Activated T-cell treated with anti-CD3 and anti-CD28 coated beads, Interleukin-2, amount 50 U/mL, for 72 hours (primary cell): Measurements from ENCODE around the gene TCTN3. TPM values are rescaled to one million over a fixed set of nuclear protein-coding genes. Genes with fewer than 3 reads are reported as not detected.
"Not testable (repeated sequence)": the region's sequence is repeated elsewhere in the genome, so short reads cannot be mapped to it uniquely, and the experiment has no call there.

Experiments used
- ATAC-seq, 2 donors: fragments of 150-1000 bp; cut with Tn5 transposase; replicated peaks in 1 of 2; 2 replicates each; pipeline ENCODE4 v1.10.0; 2021; ENCODE audit warnings: moderate library complexity in 2 of 2, mild to moderate bottlenecking in 1 of 2
- DNase-seq, 2 donors: peaks; one replicate each; pipeline ENCODE4 v3.0.0; 2021 to 2022; ENCODE audit warnings: mixed read lengths in 1 of 2
- H3K27ac Mint-ChIP-seq: one replicate; pipeline ENCODE4 v1.8.0; 2022; ENCODE audit warnings: mild to moderate bottlenecking, moderate library complexity, mixed read lengths
- H3K27me3 Mint-ChIP-seq: one replicate; pipeline ENCODE4 v1.8.0; 2022; ENCODE audit warnings: low read depth, mixed read lengths
- H3K36me3 Mint-ChIP-seq, 2 donors: one replicate each; pipeline ENCODE4 v1.8.0; 2022; ENCODE audit warnings: mixed read lengths in 2 of 2, mild to moderate bottlenecking in 1 of 2; ENCODE audit not compliant: insufficient read depth in 2 of 2
- H3K4me1 Mint-ChIP-seq: one replicate; pipeline ENCODE4 v1.8.0; 2022; ENCODE audit warnings: low read depth, mixed read lengths
- H3K4me3 Mint-ChIP-seq, 2 donors: one replicate each; pipeline ENCODE4 v1.8.0; 2022; ENCODE audit warnings: mild to moderate bottlenecking in 2 of 2, mixed read lengths in 2 of 2, moderate library complexity in 2 of 2
- H3K9me3 Mint-ChIP-seq, 2 donors: one replicate each; pipeline ENCODE4 v1.8.0; 2022; ENCODE audit warnings: mixed read lengths in 2 of 2
- total RNA-seq, 2 donors: library from RNA; stranded (reverse); gene quantifications; one replicate each; pipeline ENCODE4 v1.2.3, GENCODE V29; 2022

The TCTN3 gene
- total RNA-seq, 2 donors from 2014 or later, result 18.6 to 37.6 TPM

GRCh38 chr10:95644901-95645300 lies 48.8 kb downstream of the TCTN3 start:
- no peak overlapping the region for H3K4me3 Mint-ChIP-seq
- no peaks in the 10 kb centered on the region for H3K27me3 Mint-ChIP-seq
- no peaks in the 10 kb centered on the region for H3K9me3 Mint-ChIP-seq
- ATAC-seq (no peak), DNase-seq (no peak)
- no peaks in the 10 kb centered on the region for H3K4me1 Mint-ChIP-seq
- H3K36me3 Mint-ChIP-seq, result peaks cover 4 to 29% of the 10 kb centered on the region in 2 donors
- H3K27ac Mint-ChIP-seq, result no peak overlapping the region

GRCh38 chr10:95640891-95641315 lies 52.8 kb downstream of the TCTN3 start:
- no peaks in the 10 kb centered on the region for H3K27me3 Mint-ChIP-seq
- ATAC-seq (no peak), DNase-seq (no peak)
- no peak overlapping the region for H3K4me3 Mint-ChIP-seq
- H3K27ac Mint-ChIP-seq, result no peak overlapping the region
- no peaks in the 10 kb centered on the region for H3K9me3 Mint-ChIP-seq
- no peaks in the 10 kb centered on the region for H3K4me1 Mint-ChIP-seq
- H3K36me3 Mint-ChIP-seq, result peaks cover 6 to 21% of the 10 kb centered on the region in 2 donors

DNA sequence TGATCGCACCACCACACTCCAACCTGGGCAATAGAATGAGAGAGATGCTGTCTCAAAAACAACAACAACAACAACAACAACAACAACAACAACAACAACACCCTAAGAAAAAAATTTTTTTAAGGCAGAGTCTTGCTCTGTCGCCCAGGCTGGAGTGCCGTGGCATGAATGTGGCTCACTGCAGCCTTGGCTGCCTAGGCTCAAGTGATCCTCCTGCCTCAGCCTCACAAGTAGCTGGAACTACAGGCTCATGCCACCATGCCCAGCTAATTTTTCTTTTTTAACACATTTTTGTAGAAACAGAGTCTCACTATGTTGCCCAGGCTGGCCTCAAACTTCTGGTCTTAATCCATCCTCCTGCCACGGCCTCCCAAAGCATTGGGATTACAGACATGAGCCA lies 55.8 kb downstream of the TCTN3 start:
- Mint-ChIP-seq H3K27ac (no peak overlapping the region), H3K9me3 (no peaks in the 10 kb centered on the region), H3K4me1 (no peaks in the 10 kb centered on the region), H3K27me3 (no peaks in the 10 kb centered on the region), H3K36me3 (peaks cover 9 to 31% of the 10 kb centered on the region in 2 donors), H3K4me3 (no peak overlapping the region)
- no peak for DNase-seq
- no peak for ATAC-seq

DNA sequence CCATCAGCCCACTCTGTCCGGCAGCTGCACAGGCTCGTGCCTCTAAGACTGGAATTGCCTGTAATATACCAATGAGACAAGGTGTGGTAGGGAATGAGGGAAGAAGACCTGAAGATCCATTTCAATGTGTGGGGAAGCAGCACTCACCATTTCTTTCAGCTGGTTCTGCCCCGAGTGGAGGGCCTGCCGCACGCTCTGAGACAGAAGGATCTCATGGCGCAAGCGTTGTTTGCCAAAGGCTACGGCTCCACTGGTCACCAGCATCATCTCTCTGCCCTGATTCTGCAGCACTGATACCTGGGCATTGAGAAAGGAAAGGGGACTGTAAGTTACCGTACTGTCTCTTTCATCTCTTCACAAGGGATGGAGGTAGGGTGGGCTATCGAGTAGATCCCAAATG lies 56.6 kb downstream of the TCTN3 start:
- H3K4me3 Mint-ChIP-seq, result no peak overlapping the region
- H3K27ac Mint-ChIP-seq, result no peak overlapping the region
- DNase-seq, result no peak
- peaks cover 10 to 31% of the 10 kb centered on the region in 2 donors for H3K36me3 Mint-ChIP-seq
- H3K27me3 Mint-ChIP-seq, result no peaks in the 10 kb centered on the region
- no peaks in the 10 kb centered on the region for H3K4me1 Mint-ChIP-seq
- no peak for ATAC-seq
- H3K9me3 Mint-ChIP-seq, result no peaks in the 10 kb centered on the region

GRCh38 chr10:95635319-95635733 lies 58.4 kb downstream of the TCTN3 start:
- H3K27ac Mint-ChIP-seq, result no peak overlapping the region
- H3K36me3 Mint-ChIP-seq, result peaks cover 11 to 27% of the 10 kb centered on the region in 2 donors
- H3K4me3 Mint-ChIP-seq, result no peak overlapping the region
- DNase-seq (no peak), ATAC-seq (no peak)
- H3K9me3 Mint-ChIP-seq, result no peaks in the 10 kb centered on the region
- H3K4me1 Mint-ChIP-seq, result no peaks in the 10 kb centered on the region
- H3K27me3 Mint-ChIP-seq, result no peaks in the 10 kb centered on the region

GRCh38 chr10:95628786-95629185 lies 64.9 kb downstream of the TCTN3 start:
- Mint-ChIP-seq H3K9me3 (no peaks in the 10 kb centered on the region), H3K4me1 (no peaks in the 10 kb centered on the region), H3K4me3 (no peak overlapping the region), H3K27ac (no peak overlapping the region), H3K36me3 (peaks cover 12 to 25% of the 10 kb centered on the region in 2 donors), H3K27me3 (no peaks in the 10 kb centered on the region)
- DNase-seq, result no peak
- no peak for ATAC-seq

GRCh38 chr10:95626500-95626899 lies 67.2 kb downstream of the TCTN3 start:
- Mint-ChIP-seq H3K9me3 (no peaks in the 10 kb centered on the region), H3K4me3 (no peak overlapping the region), H3K36me3 (peaks cover 8 to 19% of the 10 kb centered on the region in 2 donors), H3K27me3 (no peaks in the 10 kb centered on the region), H3K27ac (no peak overlapping the region), H3K4me1 (no peaks in the 10 kb centered on the region)
- ATAC-seq (no peak), DNase-seq (no peak)

GRCh38 chr10:95620415-95620814 lies 73.3 kb downstream of the TCTN3 start:
- not testable (repeated sequence) for H3K27me3 Mint-ChIP-seq, H3K27ac Mint-ChIP-seq, DNase-seq, H3K4me3 Mint-ChIP-seq, ATAC-seq, H3K9me3 Mint-ChIP-seq, H3K4me1 Mint-ChIP-seq
- H3K36me3 Mint-ChIP-seq, result peaks cover 13 to 21% of the 10 kb centered on the region in 2 donors

DNA sequence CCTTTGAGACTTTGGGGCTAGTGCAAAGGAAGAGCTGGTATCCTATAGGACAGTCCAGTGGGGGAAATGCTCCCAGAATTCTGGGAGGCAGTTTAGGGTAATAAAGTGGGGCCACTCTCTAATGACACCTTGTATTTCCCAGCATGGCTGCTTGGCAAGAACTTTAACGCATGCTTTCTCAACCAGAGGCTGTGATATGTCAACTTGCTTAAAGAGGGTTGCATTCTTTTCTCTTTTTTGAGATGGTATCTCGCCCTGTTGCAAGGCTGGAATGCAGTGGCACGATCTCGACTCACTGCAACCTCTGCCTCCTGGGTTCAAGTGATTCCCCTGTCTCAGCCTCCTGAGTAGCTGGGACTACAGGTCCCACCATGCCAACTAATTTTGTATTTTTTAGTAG lies 75.6 kb downstream of the TCTN3 start:
- H3K9me3 Mint-ChIP-seq, result no peaks in the 10 kb centered on the region
- ATAC-seq, result no peak

GRCh38 chr10:95616446-95616845 lies 77.3 kb downstream of the TCTN3 start:
- Mint-ChIP-seq H3K4me3 (no peak overlapping the region), H3K4me1 (no peaks in the 10 kb centered on the region), H3K27me3 (no peaks in the 10 kb centered on the region), H3K36me3 (peaks cover 19 to 37% of the 10 kb centered on the region in 2 donors), H3K9me3 (no peaks in the 10 kb centered on the region), H3K27ac (no peak overlapping the region)
- DNase-seq, result no peak
- ATAC-seq, result no peak

More for the DNA sequence above, 75.6 kb downstream of the TCTN3 start:
- Mint-ChIP-seq H3K27me3 (no peaks in the 10 kb centered on the region), H3K4me1 (no peaks in the 10 kb centered on the region), H3K27ac (no peak overlapping the region), H3K4me3 (no peak overlapping the region), H3K36me3 (peaks cover 19 to 34% of the 10 kb centered on the region in 2 donors)
- DNase-seq, result no peak

Other genes starting within 250 kb of the TCTN3 start
- gene SORBS1, start 132.6 kb downstream of the TCTN3 start, total RNA-seq, result 1 to 10 TPM; 1.2 to 2.4 TPM
- gene ALDH18A1, start 37.2 kb downstream of the TCTN3 start, total RNA-seq, result 10 to 100 TPM; 52.8 to 71.3 TPM
- 10 to 100 TPM in 1 of 2 donors, under 1 TPM in 1; 0.53 to 12.9 TPM for gene ENTPD1, start 62.2 kb upstream of the TCTN3 start, total RNA-seq
- gene CC2D2B, start 214.0 kb upstream of the TCTN3 start, total RNA-seq, result under 1 TPM in 1 of 2 donors, not detected in 1; 0.22 TPM